Anterior cingulate cortex (tissue), 58 donors: ENCODE data around the gene SRBD1.

Source experiments
- DNase-seq, 58 donors: peaks; one replicate each; lab custom pipeline; 2025; lab: John Stamatoyannopoulos, UW

SRBD1 gene

DNA sequence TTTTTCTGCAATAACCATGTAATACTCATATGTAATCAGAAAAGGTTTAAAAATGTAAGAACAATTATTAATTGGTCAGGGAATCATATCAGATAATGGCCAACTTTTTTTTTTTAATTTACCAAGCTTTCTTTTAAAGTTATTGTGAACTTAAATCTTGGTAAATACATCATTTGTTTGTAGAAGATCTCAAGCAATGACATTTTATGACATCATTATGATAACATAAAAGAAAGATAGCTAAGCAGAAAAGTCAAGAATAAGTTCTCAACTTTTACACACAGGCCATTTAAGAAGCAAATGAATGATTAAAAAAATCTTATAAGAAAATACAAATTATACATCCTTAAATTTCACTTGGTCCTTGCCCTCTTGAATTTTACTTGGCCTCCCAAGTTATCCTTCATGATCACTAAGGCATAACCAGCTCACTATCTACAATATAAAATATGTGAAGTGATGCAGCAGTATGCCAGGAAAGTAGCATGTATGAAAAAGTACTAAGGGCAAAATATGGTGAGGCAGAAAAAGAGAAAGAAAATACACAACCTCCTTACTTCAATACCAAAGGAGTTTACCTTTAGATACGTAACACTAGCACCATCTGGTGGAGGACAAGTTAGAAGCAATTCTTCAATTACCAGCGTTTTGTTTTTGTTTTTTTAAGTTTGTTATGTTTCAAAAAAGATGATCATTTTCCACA, 116.6 kb downstream of the SRBD1 start:
- peak in 2 of 58 donors; percentile 4 to 30 for DNase-seq

DNA sequence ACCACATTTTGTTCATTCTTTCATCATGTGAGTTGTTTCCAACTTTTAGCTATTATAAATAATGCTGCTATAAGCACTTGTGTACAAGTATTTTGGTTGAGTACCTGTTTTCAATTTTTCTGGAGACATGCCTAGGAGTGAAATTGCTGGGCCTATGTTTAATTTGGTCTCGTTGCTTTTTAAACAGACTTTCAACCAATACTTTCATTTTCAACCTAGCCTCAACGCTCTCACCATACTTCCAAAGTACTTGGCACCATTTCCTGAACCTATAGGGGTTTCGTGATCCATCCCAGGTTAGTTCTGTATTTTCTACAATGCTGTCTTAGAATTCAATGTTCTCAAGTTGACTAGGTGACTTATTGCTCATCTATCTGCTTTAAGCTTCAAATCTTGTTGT, 126.1 kb downstream of the SRBD1 start:
- no peak for DNase-seq

DNA sequence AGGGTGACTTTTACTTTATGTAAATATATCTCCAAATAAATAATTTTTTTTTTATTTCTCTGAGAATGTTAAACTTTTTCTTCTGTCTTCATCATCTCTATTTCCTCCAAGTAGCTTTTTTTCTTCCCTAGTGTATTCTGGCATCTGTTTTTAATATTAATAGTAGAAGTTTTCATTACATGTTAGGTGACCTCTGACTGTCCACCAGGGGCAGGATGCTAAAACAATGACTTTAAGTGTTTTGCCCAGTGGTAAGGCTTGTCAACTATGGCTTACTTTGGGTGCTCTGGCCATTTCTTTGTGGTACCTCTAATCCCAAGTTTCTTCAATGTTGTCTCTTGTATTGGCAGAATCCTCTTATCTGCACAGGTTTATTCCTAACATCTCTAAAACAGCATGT, 127.1 kb downstream of the SRBD1 start:
- DNase-seq: no peak

DNA sequence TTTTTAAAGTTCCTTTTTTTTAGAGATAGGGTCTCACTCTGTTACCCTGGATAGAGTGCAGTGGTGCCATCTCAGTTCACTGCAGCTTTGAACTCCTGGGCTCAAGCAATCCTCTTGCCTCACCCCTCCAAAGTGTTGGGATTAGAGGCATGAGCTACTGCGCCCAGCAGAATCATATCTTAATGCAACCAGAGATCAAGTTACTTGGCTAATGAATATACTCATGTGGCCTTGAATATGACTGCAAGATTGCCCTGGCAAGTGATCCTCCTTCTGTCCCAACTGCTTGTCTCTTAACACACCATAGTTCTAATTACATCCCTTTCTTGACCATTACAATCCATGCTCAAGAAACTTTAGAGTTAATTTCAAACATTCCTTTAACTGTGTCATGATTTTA, 133.5 kb downstream of the SRBD1 start:
- no peak for DNase-seq

DNA sequence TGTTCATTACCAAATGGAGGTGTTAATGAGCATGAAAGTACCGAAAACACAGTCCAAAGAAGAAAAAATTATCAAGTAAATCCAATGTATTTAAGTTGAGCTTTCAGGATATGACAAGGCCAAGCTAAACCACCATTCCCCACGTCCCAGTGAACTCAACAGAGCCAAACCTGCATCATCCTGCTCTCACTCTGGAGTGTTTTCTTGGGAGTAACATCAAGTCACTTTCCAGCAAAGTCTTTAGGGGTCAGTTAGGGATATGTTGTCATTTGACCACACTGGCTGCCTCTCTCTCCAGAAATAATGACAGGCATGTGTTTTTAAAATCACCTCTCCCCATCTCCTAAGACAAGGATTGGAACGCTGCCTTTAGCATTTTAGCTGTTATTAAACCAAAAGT, 140.5 kb downstream of the SRBD1 start:
- DNase-seq: no peak

DNA sequence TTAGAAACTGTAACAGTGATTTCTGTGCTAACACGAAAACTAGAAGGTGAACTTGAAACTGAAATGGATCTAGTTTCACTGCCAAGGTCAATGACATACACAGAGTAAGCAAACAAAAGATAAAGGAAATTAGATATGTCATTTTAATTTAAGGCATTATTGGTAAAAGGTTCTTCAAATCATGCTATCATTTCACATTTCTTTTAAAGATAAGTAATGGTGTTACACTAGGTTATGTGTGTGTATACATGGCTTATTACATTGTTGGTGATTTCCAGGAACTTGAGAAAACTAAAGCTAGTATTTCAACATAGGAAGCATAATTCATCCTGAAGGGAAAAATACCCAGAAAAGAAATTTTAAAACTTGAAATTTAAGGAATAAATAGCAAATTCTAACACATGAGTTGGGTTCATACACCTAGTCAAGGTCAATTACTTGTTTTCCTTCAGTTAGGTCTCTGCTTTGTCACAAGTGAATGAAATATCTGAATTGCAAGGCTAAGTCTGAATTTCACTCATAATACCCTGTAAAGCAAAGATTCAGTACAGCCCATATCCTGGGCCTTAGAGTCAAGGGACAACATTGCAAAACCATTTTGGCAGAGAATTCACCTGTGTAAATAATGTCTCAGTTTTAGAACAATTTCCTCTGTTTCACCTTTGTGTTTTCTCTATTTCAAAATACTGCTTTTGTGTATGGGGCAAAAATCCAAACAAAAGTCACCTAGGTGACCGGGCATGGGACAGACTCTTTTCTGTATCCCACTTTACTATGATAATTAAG, 141.6 kb downstream of the SRBD1 start:
- DNase-seq: no peak

DNA sequence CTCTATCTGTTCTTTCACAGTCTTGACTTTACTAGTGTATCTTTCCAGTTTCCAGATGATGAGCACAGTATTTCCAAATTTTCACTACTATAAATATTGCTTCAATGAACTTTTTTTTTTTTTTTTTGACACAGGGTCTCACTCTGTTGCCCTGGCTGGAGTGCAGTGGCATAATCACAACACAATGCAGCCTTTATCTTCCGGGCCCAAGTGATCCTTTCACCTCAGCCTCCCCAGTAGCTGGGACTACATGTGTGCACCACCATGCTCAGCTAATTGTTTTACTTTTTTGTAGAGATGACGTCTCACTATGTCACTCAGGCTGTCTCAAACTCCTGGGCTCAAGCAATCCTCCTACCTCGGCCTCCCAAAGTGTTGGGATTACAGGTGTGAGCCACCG, 142.8 kb downstream of the SRBD1 start:
- DNase-seq: no peak

DNA sequence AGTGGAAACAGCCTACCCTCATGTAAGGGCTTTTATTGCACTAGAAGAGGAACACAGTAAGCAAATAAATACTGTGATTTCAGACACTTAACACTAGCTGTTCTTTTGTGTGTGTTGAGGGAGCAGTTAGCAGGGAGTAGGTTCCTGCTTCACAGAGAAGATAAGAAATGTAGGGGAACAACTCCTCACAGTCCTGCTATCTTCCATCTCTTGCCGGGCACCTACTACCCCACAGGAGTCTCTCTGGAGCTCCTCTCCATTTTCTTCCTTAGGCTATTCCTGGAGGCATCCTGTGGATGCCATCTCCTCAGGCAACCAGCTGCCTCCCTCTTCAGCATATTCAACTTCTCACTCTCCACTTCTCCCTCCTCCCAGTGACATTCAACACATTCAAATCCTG, 145.0 kb downstream of the SRBD1 start:
- DNase-seq: no peak

DNA sequence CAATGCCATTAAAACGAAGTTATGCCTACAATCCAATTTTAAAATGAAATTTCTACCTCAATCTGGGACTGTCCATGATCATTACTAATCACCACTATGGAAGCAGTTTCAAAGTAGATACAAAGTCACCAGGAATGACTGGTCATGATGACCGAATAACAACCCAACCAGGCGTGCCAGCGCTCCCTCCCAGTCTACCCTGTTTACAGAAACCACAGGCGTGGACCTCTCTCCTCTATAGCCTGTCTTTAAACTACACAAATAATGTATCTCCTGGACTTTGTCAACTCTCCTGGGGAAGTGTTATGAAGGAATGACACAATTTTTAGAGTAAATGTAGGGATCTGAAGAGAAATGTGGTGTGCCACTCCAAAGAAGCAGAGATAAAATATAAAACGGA, 150.2 kb downstream of the SRBD1 start:
- no peak for DNase-seq

DNA sequence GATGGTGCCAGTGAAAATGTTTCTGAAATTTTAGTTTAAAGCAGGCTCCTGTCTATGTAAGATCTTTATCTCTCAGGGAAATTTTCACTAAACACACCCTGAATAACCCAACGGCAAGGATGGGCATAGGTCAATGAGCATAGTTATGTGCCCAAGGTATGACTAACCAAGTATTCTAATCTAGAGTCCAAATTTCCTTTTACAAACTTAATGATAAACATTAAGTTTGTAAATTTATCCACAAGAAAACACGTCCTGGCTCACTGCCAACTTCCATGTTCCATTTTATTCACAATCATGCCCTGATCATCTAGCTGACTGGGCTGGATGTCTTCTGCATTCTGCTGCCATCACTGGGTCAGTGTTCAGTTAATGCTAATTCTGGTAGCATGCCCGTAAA, 151.2 kb downstream of the SRBD1 start:
- no peak for DNase-seq

DNA sequence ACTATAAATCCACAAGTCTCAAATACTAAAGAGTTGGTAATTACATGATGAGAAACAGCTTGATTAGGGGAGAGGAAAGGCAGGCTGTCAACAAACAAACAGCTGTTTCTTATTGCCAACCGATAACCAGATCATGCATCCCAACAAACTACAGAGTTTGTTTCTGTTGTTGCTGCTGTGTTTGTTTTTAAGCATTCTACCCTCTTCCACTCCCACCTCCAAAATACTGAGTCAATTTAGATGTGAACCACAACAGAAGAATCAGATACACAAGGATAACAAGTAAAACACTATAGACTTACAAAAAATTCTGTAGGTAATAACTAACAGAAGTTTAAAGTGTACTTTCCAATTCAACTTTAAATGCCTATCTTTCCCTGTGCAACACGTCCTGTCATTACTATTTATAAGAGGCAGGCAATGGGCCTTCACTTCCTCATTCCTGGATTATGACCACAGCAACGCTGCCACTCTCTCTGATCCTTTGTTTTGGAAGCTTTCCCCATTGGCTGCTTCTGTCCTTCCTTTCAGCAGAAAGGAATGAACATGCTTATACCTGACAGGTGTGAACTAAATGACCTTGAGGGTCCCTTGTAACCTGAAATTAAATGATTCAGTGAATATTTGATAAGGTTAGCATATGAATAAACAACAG, 152.0 kb downstream of the SRBD1 start:
- no peak for DNase-seq

DNA sequence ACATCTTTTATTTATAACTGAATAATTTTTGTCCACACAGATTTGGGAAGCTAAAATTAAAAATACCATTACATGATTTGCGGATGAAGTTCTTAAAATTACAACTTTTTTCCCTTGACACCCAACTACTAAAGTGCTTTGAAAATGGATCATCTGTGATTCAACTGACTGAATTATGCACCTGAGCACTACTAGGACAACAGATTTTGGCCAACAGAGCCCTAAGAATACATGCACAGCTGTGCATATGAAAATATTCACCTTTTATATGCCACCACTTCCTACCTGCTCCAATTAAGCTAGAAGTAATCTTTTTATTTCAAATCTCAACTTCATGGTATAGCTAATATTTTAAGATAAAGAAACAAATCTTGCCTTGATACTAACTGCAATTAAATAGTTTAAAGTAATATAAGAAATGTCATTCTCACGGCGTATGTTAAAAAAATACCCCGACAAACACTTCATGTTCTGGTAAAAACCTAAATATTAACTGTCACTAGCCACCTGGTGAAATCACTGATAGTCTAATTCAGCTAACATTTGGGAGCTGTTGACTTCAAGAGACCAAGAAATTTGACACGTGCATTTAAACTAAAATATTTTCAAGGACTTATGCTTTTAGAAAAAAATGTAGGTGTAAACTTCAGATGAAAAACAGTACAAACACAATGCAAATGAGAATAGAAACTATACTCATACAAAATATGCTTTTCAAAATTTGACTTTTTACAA, 153.7 kb downstream of the SRBD1 start:
- DNase-seq: no peak

DNA sequence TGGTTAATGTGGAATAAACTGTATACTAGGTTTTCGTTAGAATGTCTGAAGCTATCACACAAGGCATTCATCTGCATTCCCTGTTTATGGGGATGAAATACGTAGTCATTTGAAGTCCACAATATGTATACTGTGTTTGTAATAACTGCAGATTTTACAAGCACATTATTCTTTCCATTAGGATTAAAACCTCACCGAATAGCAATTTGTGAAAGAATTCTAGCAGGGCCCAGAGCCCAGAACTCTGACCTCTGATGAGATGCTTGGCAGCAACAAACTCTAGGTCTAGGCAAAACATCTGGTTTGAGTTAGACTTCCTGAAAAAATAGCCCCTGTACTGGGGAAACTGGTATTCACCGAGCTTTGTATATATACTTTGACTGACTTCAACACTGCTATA, 158.2 kb downstream of the SRBD1 start:
- DNase-seq: no peak

DNA sequence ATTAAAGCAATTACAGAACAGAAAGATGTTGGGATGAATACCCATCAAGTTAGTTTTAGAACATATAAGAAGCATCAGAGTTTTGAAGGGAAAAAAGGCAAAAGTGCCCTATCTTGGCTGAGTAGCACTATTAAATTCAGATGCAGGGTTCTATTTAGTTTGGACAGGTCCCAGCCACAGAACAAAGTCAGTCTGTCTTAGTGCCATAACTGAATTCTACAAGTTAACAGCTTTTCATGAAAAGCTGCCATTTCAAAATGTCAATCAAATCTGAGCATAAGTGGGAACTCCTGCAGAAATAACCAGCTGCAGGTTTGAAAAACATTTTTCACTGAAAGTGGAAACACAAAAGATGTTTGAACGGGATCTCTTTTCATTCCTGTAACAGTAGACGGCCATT, 160.4 kb downstream of the SRBD1 start:
- no peak for DNase-seq

DNA sequence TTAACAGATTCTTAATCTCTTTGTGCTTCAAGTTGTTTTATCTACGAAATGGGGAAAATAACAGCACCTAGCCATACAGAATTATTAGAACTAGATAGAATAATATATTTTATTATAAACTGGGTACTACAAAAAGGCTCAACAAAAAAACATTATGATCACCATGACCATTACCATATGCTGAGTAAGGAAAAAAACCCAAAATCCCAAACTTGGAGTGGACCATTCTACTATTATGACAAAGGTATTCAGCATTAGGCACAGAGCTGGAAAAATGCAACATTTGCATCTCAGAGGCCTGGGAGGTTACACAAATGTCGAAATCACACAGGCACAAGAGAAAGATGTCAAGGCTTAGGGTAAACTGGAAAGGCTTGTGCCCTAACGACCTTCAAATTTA, 162.8 kb downstream of the SRBD1 start:
- DNase-seq: no peak

DNA sequence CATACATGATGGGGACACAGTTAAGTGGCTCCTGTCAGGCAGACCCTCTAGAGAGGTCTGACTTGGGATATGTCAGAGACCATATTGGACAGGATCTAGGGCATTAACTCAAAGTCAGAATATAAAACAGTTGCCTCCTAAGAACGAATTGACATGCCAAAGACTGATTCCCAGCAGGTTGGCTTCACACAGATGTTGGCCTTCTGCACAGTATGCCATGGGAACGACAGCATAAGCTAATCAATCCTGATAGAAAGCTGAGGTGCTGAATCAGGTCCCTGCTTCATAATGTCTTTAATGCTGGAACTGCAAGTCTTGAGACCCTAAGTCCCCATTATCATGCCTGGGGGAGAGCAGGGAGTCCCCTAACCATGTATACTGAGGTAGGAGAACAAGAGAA, 165.1 kb downstream of the SRBD1 start:
- no peak for DNase-seq

DNA sequence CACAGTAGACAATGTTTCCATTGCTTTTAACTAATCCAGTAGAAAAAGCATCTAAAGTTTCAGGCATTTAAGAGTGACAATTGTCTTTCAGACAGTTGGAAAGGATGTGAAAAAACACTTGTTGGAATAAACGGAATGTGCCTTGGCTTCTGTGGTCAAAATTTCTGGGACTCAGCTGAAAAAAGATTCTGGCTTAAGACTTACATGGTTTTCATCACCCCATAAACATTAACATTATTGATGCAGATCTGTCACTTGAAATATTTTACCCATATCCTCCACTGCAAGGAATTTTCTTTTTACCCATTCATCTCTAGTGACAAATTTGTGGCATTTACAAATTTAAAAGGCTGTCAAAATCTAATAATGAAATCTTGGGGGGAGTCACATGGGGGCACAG, 166.0 kb downstream of the SRBD1 start:
- DNase-seq: no peak

DNA sequence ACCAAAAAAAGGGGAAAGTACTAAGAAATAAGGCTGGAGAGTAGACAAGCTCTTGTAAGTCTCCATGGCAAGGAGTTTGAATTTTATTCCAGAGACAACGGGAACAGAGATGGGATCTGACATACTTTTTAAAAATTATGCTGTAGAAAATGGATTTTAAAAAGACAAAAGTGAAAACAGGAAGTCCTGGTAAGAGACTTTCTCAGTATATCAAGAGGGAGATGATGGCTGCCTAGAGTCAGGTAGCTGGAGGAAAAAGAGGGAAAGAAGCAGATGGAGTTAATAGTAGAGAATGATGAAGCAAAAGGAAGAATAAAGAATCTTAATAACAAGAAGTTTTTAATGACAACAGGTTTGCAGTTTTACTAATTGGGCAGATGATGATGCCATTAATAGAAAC, 168.1 kb downstream of the SRBD1 start:
- no peak for DNase-seq

DNA sequence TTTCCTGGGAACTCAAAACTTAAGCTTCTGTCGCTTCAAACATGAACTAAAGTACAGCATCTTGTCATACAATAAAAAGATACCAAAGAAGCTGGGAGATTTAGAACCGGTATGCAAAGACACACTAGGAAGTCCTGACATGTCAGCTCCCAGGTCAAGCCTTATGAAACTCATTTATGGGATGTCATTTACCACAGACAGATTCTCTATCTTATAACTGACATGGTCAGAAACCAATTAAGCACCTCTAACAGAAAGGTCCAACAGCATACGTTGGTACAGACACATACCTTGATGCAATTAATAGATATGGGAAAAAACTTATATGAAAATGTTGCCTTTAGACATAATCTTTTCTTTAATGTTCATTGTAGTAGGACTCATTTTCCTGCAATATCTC, 169.0 kb downstream of the SRBD1 start:
- DNase-seq: no peak

DNA sequence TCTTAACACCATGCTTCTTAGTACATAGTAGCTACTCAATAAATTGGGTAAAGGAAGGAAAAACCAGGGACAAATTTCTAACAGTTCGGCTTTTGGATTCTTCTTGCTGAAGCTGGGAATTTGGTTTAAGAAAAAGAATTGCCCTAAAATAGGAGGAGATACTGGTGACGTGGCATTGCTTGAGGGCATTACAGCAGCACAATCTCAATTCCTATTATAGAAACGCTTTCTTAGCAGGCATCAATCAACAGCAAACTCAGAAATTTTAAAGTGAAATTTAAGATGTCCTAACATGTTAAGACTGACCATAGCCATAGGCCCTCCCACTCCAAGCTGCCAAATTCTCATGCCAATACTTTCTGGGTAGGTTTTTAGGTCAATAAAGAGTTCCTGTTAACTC, 169.5 kb downstream of the SRBD1 start:
- no peak for DNase-seq
